Measurements from ENCODE around the gene NFAM1. TPM values are rescaled to one million over a fixed set of nuclear protein-coding genes. Genes with fewer than 3 reads are reported as not detected.

NFAM1 gene
- total and polyA plus RNA-seq, 2 donors (not counting 3 experiments of a cell fraction or from before 2014, with no cell fraction given), result not detected

GRCh38 chr22:42425989-42426355 is 6.2 kb downstream of the NFAM1 start:
- no peaks in the 10 kb centered on the region for H3K9me3 ChIP-seq (replicated peaks; ENCODE audit: control insufficient read depth, insufficient read depth, low read length)
- no peak overlapping the region for H3K4me3 ChIP-seq (replicated peaks in 1 of 3; ENCODE audit: insufficient read depth in 1 of 3, low read depth in 1 of 3, low read length in 3 of 3)
- no peaks in the 10 kb centered on the region for H3K79me2 ChIP-seq (ENCODE audit: control insufficient read depth, insufficient read depth, low read length)
- no peak overlapping the region for H3K27ac ChIP-seq (ENCODE audit: insufficient read depth, low read depth, low read length)
- DNase-seq (ENCODE audit: low read depth, low spot score) (no peak), FAIRE-seq (no peak)
- CTCF ChIA-PET, result no interaction called here
- POLR2A ChIA-PET, result no interaction called here
- H3K9me1 ChIP-seq (replicated peaks; ENCODE audit: control insufficient read depth, extremely low read depth, insufficient read depth, low read length), result no peaks in the 10 kb centered on the region
- H3K4me1 ChIP-seq (ENCODE audit: control insufficient read depth, extremely low read depth, insufficient read depth, low read length), result no peaks in the 10 kb centered on the region
- BruUV-seq (replicated peaks), result no TSS peak
- H2AFZ ChIP-seq (ENCODE audit: low read depth, low read length), result no peak overlapping the region
- no peaks in the 10 kb centered on the region for H4K20me1 ChIP-seq (replicated peaks; ENCODE audit: control insufficient read depth, extremely low read depth, insufficient read depth, low read length)
- intact Hi-C loops (cut with micrococcal nuclease) (no loop called here), dilution Hi-C loops (cut with MboI; ENCODE audit: extremely low pct_ligation_motif_present, low sequenced_read_pairs) (no loop called here)
- H3K9ac ChIP-seq (replicated peaks; ENCODE audit: extremely low read depth, insufficient read depth, low read length), result no peak overlapping the region
- peaks cover 3 to 8% of the 10 kb centered on the region in 2 experiments for H3K27me3 ChIP-seq (ENCODE audit: control insufficient read depth in 2 of 2, insufficient read depth in 2 of 2, low read length in 2 of 2)
- no peak overlapping the region for H3K4me2 ChIP-seq (ENCODE audit: insufficient read depth, low read length)
- H3K36me3 ChIP-seq (ENCODE audit: control insufficient read depth in 2 of 2, extremely low read depth in 1 of 2, insufficient read depth in 2 of 2, low read length in 2 of 2), result no peaks in the 10 kb centered on the region
- TF ChIP-seq MAX (IDR thresholded peaks at IDR 0.05; ENCODE audit: insufficient read depth, insufficient read length), result no peak
- no peak for TF ChIP-seq GATA2 (IDR thresholded peaks at IDR 0.05; ENCODE audit: insufficient read depth, insufficient read length, low read depth, low read length)
- no peak for TF ChIP-seq CTCF (IDR thresholded peaks at IDR 0.05; ENCODE audit: extremely low read depth in 1 of 2, insufficient read depth in 1 of 2, low read depth in 1 of 2, low read length in 2 of 2)
- no peak for TF ChIP-seq FOS (IDR thresholded peaks at IDR 0.05; ENCODE audit: borderline replicate concordance, insufficient read depth, low read length)
- TF ChIP-seq POLR2A (IDR thresholded peaks at IDR 0.05; ENCODE audit: low read depth, low read length), result no peak
- TF ChIP-seq EZH2 (IDR thresholded peaks at IDR 0.05; ENCODE audit: borderline replicate concordance, low read depth, low read length, severe bottlenecking), result no peak
- TF ChIP-seq MYC (IDR thresholded peaks at IDR 0.05; ENCODE audit: low read depth, low read length), result no peak
- no peak for TF ChIP-seq POLR2AphosphoS5 (IDR thresholded peaks at IDR 0.05; ENCODE audit: insufficient read depth, low read depth, low read length)
- TF ChIP-seq JUN (IDR thresholded peaks at IDR 0.05; ENCODE audit: borderline replicate concordance, insufficient read depth, insufficient read length, low read depth), result no peak

All from endothelial cell of umbilical vein (primary cell).